DOHH2 (cell line): ENCODE results near the gene FBXL17.

Experiments
- H3F3A ChIP-seq: fragments of 200-600 bp; sonication (generic), shearing (Covaris generic); 2 replicates; pipeline ENCODE4 v1.6.0; 2016; ENCODE audit warnings: antibody characterized with exemption, mild to moderate bottlenecking; ENCODE audit not compliant: control insufficient read depth, insufficient read depth
- H3K27ac ChIP-seq: fragments of 200-600 bp; sonication (generic); 2 replicates; pipeline ENCODE4 v1.5.1; 2014; ENCODE audit warnings: low read depth, mild to moderate bottlenecking, low read length, moderate library complexity
- H3K27me3 ChIP-seq: fragments of 200-600 bp; sonication (generic); 2 replicates; pipeline ENCODE4 v1.6.1; 2014; ENCODE audit warnings: mild to moderate bottlenecking, low read length, mixed read lengths; ENCODE audit not compliant: control insufficient read depth
- H3K36me3 ChIP-seq: fragments of 200-600 bp; sonication (generic); 2 replicates; pipeline ENCODE4 v1.6.1; 2014; ENCODE audit warnings: mild to moderate bottlenecking, low read length, moderate library complexity, mixed read lengths; ENCODE audit not compliant: control insufficient read depth
- H3K4me1 ChIP-seq: fragments of 200-600 bp; sonication (generic); 2 replicates; pipeline ENCODE4 v1.6.1; 2014; ENCODE audit warnings: mild to moderate bottlenecking, low read length, mixed read lengths; ENCODE audit not compliant: control insufficient read depth
- H3K4me2 ChIP-seq: fragments of 200-600 bp; sonication (generic); 2 replicates; pipeline ENCODE4 v1.6.0; 2014; ENCODE audit warnings: mild to moderate bottlenecking, low read length, moderate library complexity
- H3K4me3 ChIP-seq: fragments of 200-600 bp; sonication (generic); 2 replicates; pipeline ENCODE4 v1.5.1; 2014; ENCODE audit warnings: mild to moderate bottlenecking, low read length, mixed read lengths
- H3K79me2 ChIP-seq: fragments of 200-600 bp; sonication (generic); 2 replicates; pipeline ENCODE4 v1.6.1; 2014; ENCODE audit warnings: mild to moderate bottlenecking, low read length, mixed read lengths; ENCODE audit not compliant: control insufficient read depth
- H3K9me2 ChIP-seq: fragments of 200-600 bp; sonication (generic); replicated peaks from 2 replicates; pipeline ENCODE4 v1.6.1; 2014; ENCODE audit warnings: mild to moderate bottlenecking, low read length, mixed read lengths; ENCODE audit not compliant: control insufficient read depth
- H3K9me3 ChIP-seq: fragments of 200-600 bp; sonication (generic); 2 replicates; pipeline ENCODE4 v1.6.1; 2014; ENCODE audit warnings: antibody characterized with exemption, low read length, mixed read lengths; ENCODE audit not compliant: control insufficient read depth, insufficient read depth
- H4K20me1 ChIP-seq: fragments of 200-600 bp; sonication (generic); 2 replicates; pipeline ENCODE4 v1.6.0; 2014; ENCODE audit warnings: low read depth, mild to moderate bottlenecking, antibody characterized with exemption, low read length, moderate library complexity; ENCODE audit not compliant: control insufficient read depth, insufficient read depth
- CTCF ChIP-seq: fragments of 200-600 bp; sonication (generic); IDR thresholded peaks from one replicate; pipeline ENCODE4 v1.5.1; 2014; ENCODE audit warnings: antibody characterized with exemption, mild to moderate bottlenecking, low read depth, low read length; ENCODE audit not compliant: poor library complexity, severe bottlenecking
- EZH2phosphoT487 ChIP-seq: fragments of 200-600 bp; sonication (generic); IDR thresholded peaks from 2 replicates; pipeline ENCODE4 v1.6.1; 2017; ENCODE audit warnings: borderline replicate concordance, mild to moderate bottlenecking, antibody characterized with exemption, low read length, moderate library complexity, mixed read lengths

FBXL17 gene

GRCh38 chr5:108196276-108196675, 185.6 kb downstream of the FBXL17 start:
- H3K9me2 ChIP-seq = no peaks in the 10 kb centered on the region
- H3K27me3 ChIP-seq = no peaks in the 10 kb centered on the region

GRCh38 chr5:108193021-108193795, 188.7 kb downstream of the FBXL17 start:
- Histone ChIP-seq H3K9me2 (no peaks in the 10 kb centered on the region), H3K36me3 (no peaks in the 10 kb centered on the region), H3K79me2 (no peaks in the 10 kb centered on the region), H3K4me2 (no peak overlapping the region), H3K9me3 (no peaks in the 10 kb centered on the region), H4K20me1 (no peaks in the 10 kb centered on the region), H3K27me3 (no peaks in the 10 kb centered on the region), H3K4me1 (no peaks in the 10 kb centered on the region), H3K4me3 (no peak overlapping the region), H3K27ac (no peak overlapping the region), H3F3A (no peaks in the 10 kb centered on the region)
- TF ChIP-seq CTCF (no peak), EZH2phosphoT487 (no peak)

More at GRCh38 chr5:108196276-108196675, 185.6 kb downstream of the FBXL17 start:
- H3K27ac ChIP-seq = no peak overlapping the region
- no peaks in the 10 kb centered on the region for H4K20me1 ChIP-seq
- no peak for TF ChIP-seq EZH2phosphoT487
- TF ChIP-seq CTCF = no peak
- no peaks in the 10 kb centered on the region for H3F3A ChIP-seq
- no peak overlapping the region for H3K4me2 ChIP-seq
- no peaks in the 10 kb centered on the region for H3K79me2 ChIP-seq
- H3K4me3 ChIP-seq = no peak overlapping the region
- H3K4me1 ChIP-seq = no peaks in the 10 kb centered on the region
- H3K9me3 ChIP-seq = no peaks in the 10 kb centered on the region
- no peaks in the 10 kb centered on the region for H3K36me3 ChIP-seq

GRCh38 chr5:108184940-108185339, 197.0 kb downstream of the FBXL17 start:
- TF ChIP-seq CTCF (no peak), EZH2phosphoT487 (no peak)
- H3K4me3 ChIP-seq = no peak overlapping the region
- H3F3A ChIP-seq = no peaks in the 10 kb centered on the region
- no peaks in the 10 kb centered on the region for H3K9me3 ChIP-seq
- no peaks in the 10 kb centered on the region for H3K9me2 ChIP-seq
- H3K4me1 ChIP-seq = no peaks in the 10 kb centered on the region
- H3K79me2 ChIP-seq = no peaks in the 10 kb centered on the region
- no peak overlapping the region for H3K4me2 ChIP-seq
- no peak overlapping the region for H3K27ac ChIP-seq
- no peaks in the 10 kb centered on the region for H3K27me3 ChIP-seq
- H3K36me3 ChIP-seq = no peaks in the 10 kb centered on the region
- H4K20me1 ChIP-seq = no peaks in the 10 kb centered on the region

- no peaks in the 10 kb centered on the region for H3K27me3 ChIP-seq
- H3K9me3 ChIP-seq = no peaks in the 10 kb centered on the region
- H3K27ac ChIP-seq = no peak overlapping the region
- H3K4me2 ChIP-seq = no peak overlapping the region
- H4K20me1 ChIP-seq = no peaks in the 10 kb centered on the region
- H3K4me3 ChIP-seq = no peak overlapping the region
- H3K9me2 ChIP-seq = no peaks in the 10 kb centered on the region
- no peaks in the 10 kb centered on the region for H3F3A ChIP-seq
- no peaks in the 10 kb centered on the region for H3K36me3 ChIP-seq
- no peaks in the 10 kb centered on the region for H3K4me1 ChIP-seq
- TF ChIP-seq CTCF (no peak), EZH2phosphoT487 (no peak)
- no peaks in the 10 kb centered on the region for H3K79me2 ChIP-seq
Measured at GRCh38 chr5:108181975-108182374, 199.9 kb downstream of the FBXL17 start.
